SK-N-SH (cell line): ENCODE measurements around the gene TNFRSF18. TPM values are rescaled to one million over a fixed set of nuclear protein-coding genes. Genes with fewer than 3 reads are reported as not detected.
A peak's percentile ranks its signal among the peaks of the same experiment; 100 is the strongest.

Source experiments
- CTCF ChIA-PET: fragments of 300-600, 350-600 bp; formaldehyde crosslinking; extraction: SDS; loops from one replicate; lab custom pipeline; 2021; lab: Yijun Ruan, JAX
- POLR2A ChIA-PET: fragments of 350-600 bp; sonication (Branson Sonifier 250); formaldehyde crosslinking; extraction: SDS; loops from one replicate; lab custom pipeline; 2020; ENCODE audit warnings: antibody characterized with exemption, inconsistent platforms; lab: Yijun Ruan, JAX
- DNase-seq: peaks from one replicate; pipeline ENCODE4 v3.0.0; 2012
- H2AFZ ChIP-seq: fragments of 200-600 bp; sonication (generic); 2 replicates; pipeline ENCODE4 v1.8.1; 2016; ENCODE audit warnings: antibody characterized with exemption, mild to moderate bottlenecking, low read depth
- H3F3A ChIP-seq: fragments of 200-600 bp; sonication (generic); replicated peaks from 2 replicates; pipeline ENCODE3; 2016; ENCODE audit warnings: antibody characterized with exemption, mild to moderate bottlenecking; ENCODE audit not compliant: insufficient read depth
- H3K27ac ChIP-seq, 2 experiments: fragments of 200-500 bp in 1 of 2; fragments of 200-600 bp in 1 of 2; sonication (Bioruptor generic) in 1 of 2; sonication (generic), shearing (Covaris generic) in 1 of 2; 2 replicates each; pipeline versions ENCODE4 v1.5.1 to v1.6.1; 2014 to 2016; ENCODE audit warnings: low read depth in 2 of 2, inconsistent platforms in 1 of 2, low read length in 1 of 2, mild to moderate bottlenecking in 1 of 2, mixed read lengths in 1 of 2
- H3K27me3 ChIP-seq: fragments of 200-600 bp; sonication (generic), shearing (Covaris generic); 2 replicates; pipeline ENCODE4 v1.6.1; 2016; ENCODE audit warnings: mixed run types; ENCODE audit not compliant: insufficient read depth
- H3K36me3 ChIP-seq, 2 experiments: fragments of 200-500 bp in 1 of 2; fragments of 200-600 bp in 1 of 2; sonication (Bioruptor generic) in 1 of 2; sonication (generic) in 1 of 2; replicated peaks in 1 of 2; 2 replicates each; pipeline versions ENCODE3 to v1.5.1; 2014 to 2016; ENCODE audit warnings: low read length in 1 of 2, mild to moderate bottlenecking in 1 of 2; ENCODE audit not compliant: insufficient read depth in 2 of 2, control insufficient read depth in 1 of 2
- H3K4me1 ChIP-seq, 2 experiments: fragments of 200-500 bp in 1 of 2; fragments of 200-600 bp in 1 of 2; sonication (Bioruptor generic) in 1 of 2; sonication (generic), shearing (Covaris generic) in 1 of 2; 2 replicates each; pipeline versions ENCODE4 v1.5.1 to v1.6.1; 2014 to 2016; ENCODE audit warnings: low read depth in 1 of 2, low read length in 1 of 2, mixed run types in 1 of 2; ENCODE audit not compliant: insufficient read depth in 2 of 2, control insufficient read depth in 1 of 2
- H3K4me2 ChIP-seq: fragments of 200-600 bp; sonication (generic), shearing (Covaris generic); 2 replicates; pipeline ENCODE4 v1.6.1; 2017; ENCODE audit warnings: mixed run types
- H3K4me3 ChIP-seq, 2 experiments: fragments of 200-500 bp in 1 of 2; fragments of 200-600 bp in 1 of 2; sonication (Bioruptor generic) in 1 of 2; sonication (generic), shearing (Covaris generic) in 1 of 2; 2 replicates each; pipeline versions ENCODE4 v1.5.1 to v1.8.1; 2014 to 2016; ENCODE audit warnings: low read depth in 2 of 2, inconsistent platforms in 1 of 2, low read length in 1 of 2, mild to moderate bottlenecking in 1 of 2, mixed read lengths in 1 of 2, moderate library complexity in 1 of 2
- H3K79me2 ChIP-seq: fragments of 200-600 bp; sonication (generic); 2 replicates; pipeline ENCODE4 v1.8.1; 2017; ENCODE audit warnings: mild to moderate bottlenecking; ENCODE audit not compliant: insufficient read depth
- H3K9ac ChIP-seq: fragments of 200-600 bp; sonication (generic); 2 replicates; pipeline ENCODE4 v1.6.1; 2017; ENCODE audit warnings: mixed run types
- H3K9me2 ChIP-seq: fragments of 200-600 bp; sonication (generic); 2 replicates; pipeline ENCODE4 v1.6.1; 2017; ENCODE audit warnings: mixed run types
- H3K9me3 ChIP-seq: fragments of 200-600 bp; sonication (generic); 2 replicates; pipeline ENCODE4 v1.6.1; 2017; ENCODE audit warnings: mixed run types, mild to moderate bottlenecking, moderate library complexity
- H4K20me1 ChIP-seq: fragments of 200-600 bp; sonication (generic); 2 replicates; pipeline ENCODE4 v1.6.1; 2017; ENCODE audit warnings: mild to moderate bottlenecking, mixed run types; ENCODE audit not compliant: insufficient read depth
- CTCF ChIP-seq: fragments of 200-600 bp; sonication (generic); IDR thresholded peaks from 2 replicates; pipeline ENCODE4 v1.6.1; 2017; ENCODE audit warnings: antibody characterized with exemption, mild to moderate bottlenecking, moderate library complexity
- ELF1 ChIP-seq: IDR thresholded peaks from 2 replicates; pipeline ENCODE4 v1.4.0; 2012
- EP300 ChIP-seq, 2 experiments: IDR thresholded peaks; 2 replicates each; pipeline versions ENCODE4 v1.4.0 to v1.6.1; 2012; ENCODE audit warnings: borderline replicate concordance in 1 of 2, low read depth in 1 of 2, low read length in 1 of 2
- FOSL2 ChIP-seq: IDR thresholded peaks from 2 replicates; pipeline ENCODE4 v1.4.0; 2012; ENCODE audit warnings: low read depth, mild to moderate bottlenecking, moderate library complexity, borderline replicate concordance
- FOXJ3 ChIP-seq: sonication (generic); formaldehyde crosslinking; IDR thresholded peaks from 2 replicates; pipeline ENCODE4 v1.5.1; 2020; ENCODE audit warnings: mild to moderate bottlenecking, missing genetic modification reagents
- FOXM1 ChIP-seq: IDR thresholded peaks from 2 replicates; pipeline ENCODE4 v1.4.0; 2012; ENCODE audit warnings: low read depth, mild to moderate bottlenecking
- IRF3 ChIP-seq: fragments of 150-350 bp; IDR thresholded peaks from 2 replicates; pipeline ENCODE4 v1.6.1; 2016; ENCODE audit warnings: mild to moderate bottlenecking, low read depth, low read length
- MEF2A ChIP-seq: IDR thresholded peaks from 2 replicates; pipeline ENCODE4 v1.4.0; 2012; ENCODE audit warnings: low read depth, borderline replicate concordance
- NRF1 ChIP-seq: IDR thresholded peaks from 2 replicates; pipeline ENCODE4 v1.6.1; 2012; ENCODE audit warnings: low read depth, mild to moderate bottlenecking, low read length
- PBX3 ChIP-seq: IDR thresholded peaks from 2 replicates; pipeline ENCODE4; 2012
- POLR2AphosphoS5 ChIP-seq: IDR thresholded peaks from 2 replicates; pipeline ENCODE4 v1.6.1; 2012; ENCODE audit warnings: low read depth, low read length
- RAD21 ChIP-seq: IDR thresholded peaks from 2 replicates; pipeline ENCODE4 v1.6.1; 2012; ENCODE audit warnings: mild to moderate bottlenecking, low read length
- RCOR1 ChIP-seq: fragments of 150-350 bp; IDR thresholded peaks from 2 replicates; pipeline ENCODE4 v1.6.1; 2017; ENCODE audit warnings: antibody characterized with exemption, low read length
- SIN3A ChIP-seq: IDR thresholded peaks from 2 replicates; pipeline ENCODE4 v1.6.1; 2012; ENCODE audit warnings: low read depth, mild to moderate bottlenecking, low read length, moderate library complexity, borderline replicate concordance
- TAF1 ChIP-seq: IDR thresholded peaks from 2 replicates; pipeline ENCODE4 v1.6.1; 2012; ENCODE audit warnings: low read depth, mild to moderate bottlenecking, low read length, moderate library complexity, borderline replicate concordance
- TEAD4 ChIP-seq: IDR thresholded peaks from 2 replicates; pipeline ENCODE4 v1.4.0; 2012; ENCODE audit warnings: mild to moderate bottlenecking, borderline replicate concordance; ENCODE audit not compliant: insufficient read depth
- USF1 ChIP-seq: IDR thresholded peaks from 2 replicates; pipeline ENCODE4 v1.4.0; 2012; ENCODE audit warnings: low read depth, borderline replicate concordance
- ZBTB33 ChIP-seq: IDR thresholded peaks from 2 replicates; pipeline ENCODE4 v1.4.0; 2012; ENCODE audit warnings: low read depth, borderline replicate concordance
- WGBS: methylation state at CpG from one replicate; pipeline ENCODE4 v1.1.6; 2017; ENCODE audit warnings: low lambda C conversion rate; 5-methylcytosine and 5-hydroxymethylcytosine counted together
- polyA plus RNA-seq, 3 experiments: library from polyadenylated mRNA; depleted of rRNA; stranded (reverse); fragments of >200 nt; gene quantifications; 2 replicates each; pipeline ENCODE4 v1.2.3, GENCODE V29; 2012

TNFRSF18 gene
- polyA plus RNA-seq, 1 of the 3 experiments (the other 2 are of a cell fraction), result 0.05 TPM

GRCh38 chr1:1234180-1234808, 27.9 kb upstream of the TNFRSF18 start:
- H3K9me3 ChIP-seq, result no peaks in the 10 kb centered on the region
- no peak overlapping the region for H2AFZ ChIP-seq
- H3K27me3 ChIP-seq, result no peaks in the 10 kb centered on the region
- H3K4me2 ChIP-seq, result peak overlapping the region; percentile 24; the same call in 1 of the 2 replicates
- peaks cover 0 to 17% of the 10 kb centered on the region in 2 experiments for H3K36me3 ChIP-seq
- H3F3A ChIP-seq, result peaks cover 7% of the 10 kb centered on the region
- DNase-seq, result no peak
- peaks cover 8% of the 10 kb centered on the region; the same call in 1 of the 2 replicates for H4K20me1 ChIP-seq
- H3K9me2 ChIP-seq, result no peaks in the 10 kb centered on the region
- no peak overlapping the region for H3K4me3 ChIP-seq
- no peak overlapping the region for H3K27ac ChIP-seq
- peaks cover 0 to 29% of the 10 kb centered on the region in 2 experiments; a peak in 1 of 4 replicates for H3K4me1 ChIP-seq
- CTCF ChIA-PET, result interaction anchor here (1.0 kb wide), 1 partner anchor 58 kb away, joined by 3 read pairs; no protein-coding TSS in a partner anchor
- POLR2A ChIA-PET, result no interaction called here
- 94% methylated on average over 16 of the region's 28 CpGs for WGBS
- peaks cover 42% of the 10 kb centered on the region for H3K79me2 ChIP-seq
- TF ChIP-seq EP300 (IDR thresholded peaks at IDR 0.05; ENCODE audit: borderline replicate concordance in 1 of 2, low read depth in 1 of 2, low read length in 1 of 2), result no peak
- TF ChIP-seq TEAD4, result no peak
- no peak for TF ChIP-seq FOXJ3 (CRISPR knock-in tag)
- no peak for TF ChIP-seq RCOR1
- no peak overlapping the region for H3K9ac ChIP-seq

- no peak overlapping the region for H3K27ac ChIP-seq
- no peak overlapping the region for H3K4me3 ChIP-seq
- 97% methylated on average over 15 of the region's 15 CpGs for WGBS
- TF ChIP-seq MEF2A (no peak), SIN3A (no peak), NRF1 (no peak), RCOR1 (no peak), PBX3 (no peak), ELF1 (no peak), POLR2AphosphoS5 (no peak), RAD21 (no peak), IRF3 (no peak), TAF1 (no peak), FOXM1 (no peak), CTCF (no peak), FOSL2 (no peak), USF1 (no peak), ZBTB33 (no peak)
- TF ChIP-seq, all 33 proteins: peak for 0
- no peaks in the 10 kb centered on the region for H3K9me2 ChIP-seq
- ChIA-PET POLR2A (no interaction called here), CTCF (no interaction called here)
- peaks cover 0 to 17% of the 10 kb centered on the region in 2 experiments for H3K36me3 ChIP-seq
- H3K79me2 ChIP-seq, result peaks cover 50% of the 10 kb centered on the region
- H3K9ac ChIP-seq, result no peak overlapping the region
- H3K4me2 ChIP-seq, result peak overlapping the region; percentile 24; the same call in 1 of the 2 replicates
- DNase-seq, result no peak
- peaks cover 0 to 21% of the 10 kb centered on the region in 2 experiments; a peak in 1 of 4 replicates for H3K4me1 ChIP-seq
- H4K20me1 ChIP-seq, result peaks cover 13% of the 10 kb centered on the region; the same call in 1 of the 2 replicates
- H2AFZ ChIP-seq, result no peak overlapping the region
- peaks cover 7% of the 10 kb centered on the region for H3F3A ChIP-seq
- no peaks in the 10 kb centered on the region for H3K9me3 ChIP-seq
- no peaks in the 10 kb centered on the region for H3K27me3 ChIP-seq
Observed at GRCh38 chr1:1233567-1233892, 27.1 kb upstream of the TNFRSF18 start.
